Osteocyte (in vitro differentiated cells): ENCODE measurements around the gene TMEM138. TPM values are rescaled to one million over a fixed set of nuclear protein-coding genes. Genes with fewer than 3 reads are reported as not detected.
A peak's percentile ranks its signal among the peaks of the same experiment; 100 is the strongest.
"Not testable (repeated sequence)": the region's sequence is repeated elsewhere in the genome, so short reads cannot be mapped to it uniquely, and the experiment has no call there.

Experiments used
- DNase-seq: peaks from one replicate; pipeline ENCODE4 v3.0.0; 2021; ENCODE audit warnings: mixed read lengths; ENCODE audit not compliant: unreplicated experiment; ENCODE audit errors: extremely low spot score
- H3K27ac Mint-ChIP-seq: one replicate; pipeline ENCODE4 v1.8.0; 2021; ENCODE audit warnings: mild to moderate bottlenecking, mixed read lengths; ENCODE audit not compliant: unreplicated experiment
- H3K27me3 Mint-ChIP-seq: one replicate; pipeline ENCODE4 v1.8.0; 2021; ENCODE audit warnings: mixed read lengths; ENCODE audit not compliant: unreplicated experiment
- H3K36me3 Mint-ChIP-seq: one replicate; pipeline ENCODE4 v1.8.0; 2021; ENCODE audit warnings: mixed read lengths; ENCODE audit not compliant: unreplicated experiment
- H3K4me1 Mint-ChIP-seq: one replicate; pipeline ENCODE4 v1.8.0; 2021; ENCODE audit warnings: mixed read lengths; ENCODE audit not compliant: unreplicated experiment
- H3K4me3 Mint-ChIP-seq: one replicate; pipeline ENCODE4 v1.8.0; 2021; ENCODE audit warnings: mild to moderate bottlenecking, moderate library complexity, mixed read lengths; ENCODE audit not compliant: unreplicated experiment
- H3K9me3 Mint-ChIP-seq: one replicate; pipeline ENCODE4 v1.8.0; 2021; ENCODE audit warnings: mixed read lengths; ENCODE audit not compliant: unreplicated experiment
- total RNA-seq: library from RNA; stranded (reverse); gene quantifications from 2 replicates; pipeline ENCODE4 v1.2.1, GENCODE V29; 2021
- TF ChIP-seq, protein P1 (sequence below): fragments of 200-600 bp; sonication (generic); IDR thresholded peaks from 2 replicates; pipeline ENCODE4 v1.5.0; 2021; ENCODE audit warnings: antibody characterized with exemption, mild to moderate bottlenecking, moderate library complexity

TMEM138 gene
- total RNA-seq, 1 donor from 2014 or later, result 49.4 TPM

DNA sequence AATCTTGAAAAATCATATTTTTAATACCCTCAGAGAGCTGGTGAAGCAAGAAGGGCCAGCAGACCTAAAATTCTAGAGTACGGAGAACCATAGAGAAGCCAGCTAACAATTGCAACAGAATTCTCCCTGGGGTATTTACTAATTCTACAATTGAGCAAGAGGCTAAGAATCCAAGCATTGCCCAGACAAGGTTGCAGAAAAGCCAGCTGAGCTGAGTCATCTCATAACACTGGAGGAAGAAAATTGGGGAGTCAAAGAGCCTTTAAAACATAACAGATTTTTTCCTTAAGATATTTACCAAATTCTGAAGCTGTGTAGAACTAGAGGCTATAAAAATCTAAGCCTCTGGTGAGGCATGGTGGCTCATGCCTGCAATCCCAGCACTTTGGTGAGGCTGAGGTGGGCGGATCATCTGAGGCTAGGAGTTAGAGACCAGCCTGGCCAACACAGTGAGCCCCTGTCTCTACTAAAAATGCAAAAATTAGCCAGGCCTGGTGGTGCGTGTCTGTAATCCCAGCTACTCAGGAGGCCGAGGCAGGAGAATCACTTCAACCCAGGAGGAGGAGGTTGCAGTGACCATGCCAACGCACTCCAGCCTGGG, 16.6 kb downstream of the TMEM138 start:
- no peak overlapping the region for H3K4me3 Mint-ChIP-seq
- peaks cover 6% of the 10 kb centered on the region for H3K36me3 Mint-ChIP-seq
- peak overlapping the region; percentile 91 for H3K27ac Mint-ChIP-seq

DNA sequence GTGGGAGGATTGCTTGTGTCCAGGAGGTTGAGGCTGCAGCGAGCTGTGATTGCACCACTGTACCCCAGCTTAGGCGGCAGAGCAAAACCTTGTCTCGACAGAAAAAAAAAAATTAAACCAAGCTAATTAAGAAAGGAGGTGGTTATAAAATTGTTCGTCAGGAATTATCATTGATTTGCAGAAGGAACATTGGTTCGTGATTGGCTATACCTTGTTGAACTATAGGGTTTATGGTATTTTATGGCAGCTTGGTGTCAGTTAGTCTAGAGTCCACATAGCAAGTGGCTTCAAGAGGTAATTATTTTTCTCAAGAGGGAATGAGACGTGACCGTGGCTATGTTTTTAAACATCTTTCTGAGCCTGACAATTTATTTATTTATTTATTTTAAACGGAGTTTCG, 18.7 kb downstream of the TMEM138 start:
- Mint-ChIP-seq H3K4me1 (peaks cover 29% of the 10 kb centered on the region), H3K27ac (no peak overlapping the region), H3K36me3 (peaks cover 4% of the 10 kb centered on the region), H3K4me3 (no peak overlapping the region), H3K27me3 (no peaks in the 10 kb centered on the region), H3K9me3 (no peaks in the 10 kb centered on the region)
- no peak for DNase-seq
- TF ChIP-seq, protein P1, sequence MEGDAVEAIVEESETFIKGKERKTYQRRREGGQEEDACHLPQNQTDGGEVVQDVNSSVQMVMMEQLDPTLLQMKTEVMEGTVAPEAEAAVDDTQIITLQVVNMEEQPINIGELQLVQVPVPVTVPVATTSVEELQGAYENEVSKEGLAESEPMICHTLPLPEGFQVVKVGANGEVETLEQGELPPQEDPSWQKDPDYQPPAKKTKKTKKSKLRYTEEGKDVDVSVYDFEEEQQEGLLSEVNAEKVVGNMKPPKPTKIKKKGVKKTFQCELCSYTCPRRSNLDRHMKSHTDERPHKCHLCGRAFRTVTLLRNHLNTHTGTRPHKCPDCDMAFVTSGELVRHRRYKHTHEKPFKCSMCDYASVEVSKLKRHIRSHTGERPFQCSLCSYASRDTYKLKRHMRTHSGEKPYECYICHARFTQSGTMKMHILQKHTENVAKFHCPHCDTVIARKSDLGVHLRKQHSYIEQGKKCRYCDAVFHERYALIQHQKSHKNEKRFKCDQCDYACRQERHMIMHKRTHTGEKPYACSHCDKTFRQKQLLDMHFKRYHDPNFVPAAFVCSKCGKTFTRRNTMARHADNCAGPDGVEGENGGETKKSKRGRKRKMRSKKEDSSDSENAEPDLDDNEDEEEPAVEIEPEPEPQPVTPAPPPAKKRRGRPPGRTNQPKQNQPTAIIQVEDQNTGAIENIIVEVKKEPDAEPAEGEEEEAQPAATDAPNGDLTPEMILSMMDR, result no peak

More for the DNA sequence above, 16.6 kb downstream of the TMEM138 start:
- no peaks in the 10 kb centered on the region for H3K9me3 Mint-ChIP-seq
- DNase-seq, result no peak
- TF ChIP-seq, protein P1, result no peak
- no peaks in the 10 kb centered on the region for H3K27me3 Mint-ChIP-seq
- peaks cover 22% of the 10 kb centered on the region for H3K4me1 Mint-ChIP-seq

DNA sequence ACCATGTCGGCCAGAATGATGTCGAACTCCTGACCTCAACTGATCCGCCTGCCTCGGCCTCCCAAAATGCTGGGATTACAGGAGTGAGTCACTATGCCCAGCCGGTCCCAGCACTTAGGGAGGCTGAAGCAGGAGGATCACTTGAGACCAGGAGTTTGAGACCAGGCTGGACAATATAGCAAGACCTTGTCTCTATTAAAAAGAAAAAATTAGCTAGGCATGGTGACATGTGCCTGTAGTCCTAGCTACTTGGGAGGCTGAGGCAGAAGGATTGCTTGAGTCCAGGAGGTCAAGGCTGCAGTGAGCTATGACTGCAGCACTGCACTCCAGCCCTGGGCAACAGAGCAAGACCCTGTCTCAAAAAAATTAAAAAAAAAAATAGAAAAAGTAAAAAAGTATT, 21.7 kb downstream of the TMEM138 start:
- not testable (repeated sequence) for H3K27me3 Mint-ChIP-seq, DNase-seq, H3K4me3 Mint-ChIP-seq, H3K27ac Mint-ChIP-seq, H3K9me3 Mint-ChIP-seq, H3K36me3 Mint-ChIP-seq
- H3K4me1 Mint-ChIP-seq, result peaks cover 17% of the 10 kb centered on the region

DNA sequence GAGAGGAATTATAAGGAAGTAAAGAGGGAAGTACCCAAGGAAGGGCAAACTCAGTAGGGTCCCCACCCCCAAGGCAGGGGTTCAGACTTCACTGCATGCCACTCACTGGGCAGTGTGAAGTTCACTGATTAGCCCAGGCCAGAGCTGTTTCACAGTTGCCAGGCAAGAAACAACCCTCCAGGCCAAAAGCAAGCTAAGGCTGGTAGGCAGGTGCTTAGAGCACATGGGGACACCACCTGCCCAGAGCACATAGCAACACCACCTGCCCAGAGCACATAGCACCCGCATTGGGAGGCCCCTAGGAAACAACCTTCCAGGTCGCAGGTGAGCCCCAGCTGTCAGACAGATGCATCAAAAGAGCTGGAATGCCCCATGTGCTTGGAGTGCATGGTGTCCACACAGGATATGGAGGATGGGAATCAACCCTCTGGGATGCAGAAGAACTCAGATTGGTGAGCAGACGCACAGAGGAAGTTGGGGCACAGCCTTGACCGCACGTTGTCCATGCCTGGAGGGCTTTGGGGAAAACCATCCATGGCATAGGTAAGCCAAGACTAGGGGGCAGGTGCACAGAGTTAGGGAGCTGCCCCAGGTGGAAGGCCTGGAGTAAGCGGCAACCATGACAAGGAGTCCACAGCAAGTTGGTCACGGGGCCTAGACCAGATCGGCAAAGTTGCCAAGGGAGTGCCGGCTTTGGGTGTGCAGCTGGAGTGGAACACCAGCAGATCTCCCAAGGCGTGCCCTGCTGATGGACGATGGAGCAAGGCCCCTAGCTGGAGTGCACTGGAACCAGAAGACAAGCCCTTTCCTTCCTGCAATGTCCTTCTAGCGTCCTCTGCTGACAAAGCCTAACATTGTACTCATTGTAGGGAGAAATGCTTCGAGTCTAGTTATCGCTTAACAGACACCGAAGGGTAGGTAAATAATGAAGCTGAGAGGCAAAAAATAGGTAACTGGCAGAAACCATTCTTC, 22.4 kb downstream of the TMEM138 start:
- Mint-ChIP-seq H3K4me1 (peaks cover 11% of the 10 kb centered on the region), H3K4me3 (no peak overlapping the region), H3K9me3 (peaks cover 2% of the 10 kb centered on the region), H3K27me3 (no peaks in the 10 kb centered on the region), H3K36me3 (no peaks in the 10 kb centered on the region), H3K27ac (no peak overlapping the region)
- TF ChIP-seq, protein P1, result no peak
- DNase-seq, result no peak

DNA sequence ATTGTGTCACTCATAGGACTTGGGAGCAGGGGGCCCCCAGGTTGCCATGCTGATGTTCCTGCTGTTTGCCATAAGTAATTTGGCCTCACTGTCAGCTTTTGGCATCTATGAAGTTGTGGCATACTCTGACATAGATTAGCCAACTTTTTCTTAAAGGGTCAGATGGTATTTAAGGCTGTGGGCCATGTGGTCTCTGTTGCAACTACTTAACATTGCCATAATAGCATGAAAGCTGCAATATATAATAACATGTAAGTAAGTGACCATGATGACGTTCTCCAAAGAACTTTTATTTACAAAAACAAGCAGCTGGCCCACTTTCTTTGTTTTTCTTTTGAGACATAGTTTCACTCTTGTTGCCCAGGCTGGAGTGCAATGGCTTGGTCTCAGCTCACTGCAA, 28.0 kb downstream of the TMEM138 start:
- TF ChIP-seq, protein P1, result no peak
- H3K9me3 Mint-ChIP-seq, result peaks cover 4% of the 10 kb centered on the region
- no peak for DNase-seq
- H3K27me3 Mint-ChIP-seq, result no peaks in the 10 kb centered on the region
- H3K36me3 Mint-ChIP-seq, result peaks cover 7% of the 10 kb centered on the region
- no peak overlapping the region for H3K4me3 Mint-ChIP-seq
- peaks cover 22% of the 10 kb centered on the region for H3K4me1 Mint-ChIP-seq
- H3K27ac Mint-ChIP-seq, result no peak overlapping the region
